Measurements from ENCODE around the gene PPDPF.

Gene PPDPF

DNA sequence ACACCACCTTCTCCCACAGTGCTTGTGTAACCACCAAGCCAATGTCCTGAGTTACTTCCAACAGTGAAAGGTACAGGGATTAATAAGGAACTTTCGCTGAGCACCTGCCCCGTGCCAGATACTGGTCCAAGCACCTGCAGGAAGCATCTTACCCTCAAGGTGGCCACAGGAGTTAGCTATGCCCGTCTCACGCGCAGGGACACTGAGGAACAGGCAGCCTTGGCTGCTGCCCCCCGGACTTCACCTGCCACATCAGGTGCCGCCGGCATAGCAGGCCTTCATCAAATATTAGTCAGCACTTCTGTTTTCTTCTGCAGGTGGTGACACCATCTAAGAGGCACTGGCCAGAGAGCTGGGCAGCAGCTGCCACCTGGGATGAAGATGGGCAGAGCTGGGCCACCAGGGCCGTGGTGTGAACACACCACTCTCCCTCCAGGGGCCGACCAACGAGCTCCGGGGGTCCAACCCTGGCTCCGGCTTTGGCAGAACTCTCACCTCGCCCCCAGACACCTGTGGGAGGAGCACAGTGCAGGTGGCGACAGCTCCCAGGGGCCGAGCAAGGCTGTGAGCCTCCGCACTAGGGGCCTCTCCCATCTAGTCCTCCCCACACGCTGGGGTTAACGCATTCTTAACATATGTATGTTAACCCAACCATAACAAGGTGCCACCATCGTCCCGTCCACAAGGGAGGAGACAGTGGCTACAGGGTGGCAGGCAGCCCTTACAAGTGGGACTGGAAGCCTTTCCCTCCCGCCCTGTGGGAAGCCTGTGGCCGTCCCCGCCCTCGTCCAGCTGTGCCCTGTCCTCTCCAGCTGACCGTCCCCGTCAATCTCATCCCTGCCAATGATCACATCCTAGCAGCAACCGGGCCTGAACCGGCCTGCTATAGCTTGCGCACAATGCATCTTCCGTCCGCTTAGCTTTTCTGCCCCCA, 2.9 kb upstream of the PPDPF start:
- Histone ChIP-seq H3K79me2 (no peaks in the 10 kb centered on the region), H3K4me1 (peaks cover 8% of the 10 kb centered on the region), H3K27me3 (ENCODE audit: control insufficient read depth, insufficient read depth, low read length) (no peaks in the 10 kb centered on the region), H2AFZ (no peak overlapping the region), H3K27ac (no peak overlapping the region), H3K4me2 (ENCODE audit: low read length) (no peak overlapping the region), H3K4me3 (ENCODE audit: low read depth, low read length) (no peak overlapping the region), H3K36me3 (ENCODE audit: control insufficient read depth, insufficient read depth, low read length) (no peaks in the 10 kb centered on the region), H3K9ac (no peak overlapping the region), H3K9me3 (ENCODE audit: control insufficient read depth, low read length) (no peaks in the 10 kb centered on the region)
- TF ChIP-seq, protein P1, sequence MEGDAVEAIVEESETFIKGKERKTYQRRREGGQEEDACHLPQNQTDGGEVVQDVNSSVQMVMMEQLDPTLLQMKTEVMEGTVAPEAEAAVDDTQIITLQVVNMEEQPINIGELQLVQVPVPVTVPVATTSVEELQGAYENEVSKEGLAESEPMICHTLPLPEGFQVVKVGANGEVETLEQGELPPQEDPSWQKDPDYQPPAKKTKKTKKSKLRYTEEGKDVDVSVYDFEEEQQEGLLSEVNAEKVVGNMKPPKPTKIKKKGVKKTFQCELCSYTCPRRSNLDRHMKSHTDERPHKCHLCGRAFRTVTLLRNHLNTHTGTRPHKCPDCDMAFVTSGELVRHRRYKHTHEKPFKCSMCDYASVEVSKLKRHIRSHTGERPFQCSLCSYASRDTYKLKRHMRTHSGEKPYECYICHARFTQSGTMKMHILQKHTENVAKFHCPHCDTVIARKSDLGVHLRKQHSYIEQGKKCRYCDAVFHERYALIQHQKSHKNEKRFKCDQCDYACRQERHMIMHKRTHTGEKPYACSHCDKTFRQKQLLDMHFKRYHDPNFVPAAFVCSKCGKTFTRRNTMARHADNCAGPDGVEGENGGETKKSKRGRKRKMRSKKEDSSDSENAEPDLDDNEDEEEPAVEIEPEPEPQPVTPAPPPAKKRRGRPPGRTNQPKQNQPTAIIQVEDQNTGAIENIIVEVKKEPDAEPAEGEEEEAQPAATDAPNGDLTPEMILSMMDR (IDR thresholded peaks at IDR 0.05) = no peak

- H3K4me1 ChIP-seq = peaks cover 8% of the 10 kb centered on the region
- no peaks in the 10 kb centered on the region for H3K36me3 ChIP-seq (ENCODE audit: control insufficient read depth, insufficient read depth, low read length)
- no peak overlapping the region for H2AFZ ChIP-seq
- H3K4me2 ChIP-seq (ENCODE audit: low read length) = no peak overlapping the region
- H3K79me2 ChIP-seq = no peaks in the 10 kb centered on the region
- no peak overlapping the region for H3K9ac ChIP-seq
- H3K4me3 ChIP-seq (ENCODE audit: low read depth, low read length) = no peak overlapping the region
- TF ChIP-seq, protein P1 (IDR thresholded peaks at IDR 0.05) = no peak
- no peak overlapping the region for H3K27ac ChIP-seq
- H3K27me3 ChIP-seq (ENCODE audit: control insufficient read depth, insufficient read depth, low read length) = no peaks in the 10 kb centered on the region
- no peaks in the 10 kb centered on the region for H3K9me3 ChIP-seq (ENCODE audit: control insufficient read depth, low read length)
Observed at GRCh38 chr20:63518351-63518861, 2.2 kb upstream of the PPDPF start.

GRCh38 chr20:63518946-63519667, 1.5 kb upstream of the PPDPF start:
- Histone ChIP-seq H3K9me3 (ENCODE audit: control insufficient read depth, low read length) (no peaks in the 10 kb centered on the region), H3K4me3 (ENCODE audit: low read depth, low read length) (peak overlapping the region; percentile 73), H3K79me2 (no peaks in the 10 kb centered on the region), H3K4me2 (ENCODE audit: low read length) (peak overlapping the region; percentile 95), H3K27ac (no peak overlapping the region), H3K36me3 (ENCODE audit: control insufficient read depth, insufficient read depth, low read length) (no peaks in the 10 kb centered on the region), H3K4me1 (peaks cover 8% of the 10 kb centered on the region), H3K27me3 (ENCODE audit: control insufficient read depth, insufficient read depth, low read length) (no peaks in the 10 kb centered on the region), H2AFZ (no peak overlapping the region), H3K9ac (no peak overlapping the region)
- TF ChIP-seq, protein P1 (IDR thresholded peaks at IDR 0.05) = no peak

DNA sequence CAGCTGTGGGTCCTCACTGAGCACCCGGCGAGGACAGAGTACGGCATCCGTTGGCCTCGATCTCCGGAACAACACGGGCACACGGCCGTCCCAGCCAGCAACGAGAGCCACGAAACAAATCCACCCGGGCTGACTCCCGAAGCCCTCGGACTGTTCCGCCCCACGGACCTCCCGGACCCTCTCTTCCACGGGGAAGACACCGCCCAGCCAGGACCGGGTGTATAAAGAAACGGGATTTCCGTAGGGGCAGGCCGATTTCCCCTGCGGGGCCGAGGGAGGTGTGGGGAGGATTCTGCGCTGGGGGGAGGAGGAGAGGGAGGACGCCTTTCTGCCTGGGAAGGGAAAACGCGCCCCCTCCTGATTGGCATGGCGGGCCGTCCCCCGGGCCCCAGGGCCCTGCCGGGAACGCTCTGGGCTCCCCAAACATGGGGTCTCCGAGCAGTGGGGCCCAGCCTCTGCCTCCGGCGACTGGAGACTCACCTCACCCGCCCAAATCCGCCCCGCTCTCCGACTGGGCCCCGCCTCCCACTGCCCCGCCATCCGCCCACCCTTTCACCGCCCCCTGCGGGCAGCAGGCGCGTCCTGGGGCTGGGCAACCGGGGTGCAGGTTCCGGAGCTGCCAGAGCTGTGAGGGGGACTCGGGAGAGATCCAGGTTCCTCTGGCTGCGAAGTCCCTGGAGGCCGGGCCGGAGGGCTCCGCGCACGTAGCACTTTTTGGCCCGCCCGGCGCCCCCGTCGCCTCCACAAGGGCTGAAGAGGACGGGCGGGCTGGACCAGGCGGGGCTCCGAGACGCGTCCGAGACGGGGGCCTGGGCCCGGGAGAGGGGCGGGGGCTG, 679 bp upstream of the PPDPF start:
- Histone ChIP-seq H3K9me3 (ENCODE audit: control insufficient read depth, low read length) (no peaks in the 10 kb centered on the region), H3K4me2 (ENCODE audit: low read length) (peak overlapping the region; percentile 95), H3K79me2 (no peaks in the 10 kb centered on the region), H3K9ac (peak overlapping the region; percentile 30), H3K4me3 (ENCODE audit: low read depth, low read length) (peak overlapping the region; percentile 73), H3K27ac (peak overlapping the region; percentile 71), H2AFZ (peak overlapping the region; percentile 97), H3K27me3 (ENCODE audit: control insufficient read depth, insufficient read depth, low read length) (no peaks in the 10 kb centered on the region), H3K4me1 (peaks cover 8% of the 10 kb centered on the region), H3K36me3 (ENCODE audit: control insufficient read depth, insufficient read depth, low read length) (no peaks in the 10 kb centered on the region)
- TF ChIP-seq, protein P1 (IDR thresholded peaks at IDR 0.05) = peak; percentile 39
